HCT116 (cell line): ENCODE data around the gene SPRED2.

Experiments
- CTCF ChIP-seq, 3 experiments: fragments of 200-600 bp in 1 of 3; sonication (generic) in 1 of 3; IDR thresholded peaks in 2 of 3; conservative IDR thresholded peaks in 1 of 3; 2 replicates each; pipeline ENCODE4 v1.5.1; 2012 to 2017; ENCODE audit warnings: low read depth in 2 of 3, low read length in 2 of 3, antibody characterized with exemption in 1 of 3, borderline replicate concordance in 1 of 3, control low read depth in 1 of 3, mild to moderate bottlenecking in 1 of 3, mixed read lengths in 1 of 3, mixed run types in 1 of 3, moderate library complexity in 1 of 3; ENCODE audit not compliant: insufficient read depth in 1 of 3
- MAX ChIP-seq: IDR thresholded peaks from 2 replicates; pipeline ENCODE4 v1.6.1; 2012
- SIN3A ChIP-seq: IDR thresholded peaks from 2 replicates; pipeline ENCODE4 v1.6.1; 2012; ENCODE audit warnings: low read depth
- TCF7L2 ChIP-seq: IDR thresholded peaks from 2 replicates; pipeline ENCODE4 v1.7.0; 2011; ENCODE audit warnings: borderline replicate concordance, inconsistent platforms; ENCODE audit not compliant: insufficient read depth, insufficient read length; ENCODE audit errors: extremely low read depth
- YY1 ChIP-seq: IDR thresholded peaks from 2 replicates; pipeline ENCODE4 v1.6.1; 2011; ENCODE audit warnings: low read length, low read depth, moderate library complexity, mild to moderate bottlenecking; ENCODE audit not compliant: insufficient replicate concordance; ENCODE audit errors: extremely low read depth
- ZFX ChIP-seq: fragments of 450-650 bp; IDR thresholded peaks from 2 replicates; pipeline ENCODE4 v1.6.1; 2017

GRCh38 chr2:65379223-65379622 is 53.2 kb downstream of the SPRED2 start:
- TF ChIP-seq MAX (no peak), TCF7L2 (no peak), SIN3A (no peak), ZFX (no peak), YY1 (no peak), CTCF (IDR thresholded peaks at IDR 0.05 in 2 of 3, conservative IDR thresholded peaks at IDR 0.05 in 1 of 3; ENCODE audit: borderline replicate concordance in 1 of 3, insufficient read depth in 1 of 3, low read depth in 2 of 3, low read length in 2 of 3) (no peak)
